LNCaP clone FGC (cell line): ENCODE results near the gene ATOH8.

ENCODE experiments used
- DNase-seq: peaks from one replicate; pipeline ENCODE4 v3.0.0-alpha.2; 2011; ENCODE audit warnings: low read depth
- H3K4me3 ChIP-seq: 2 replicates; pipeline ENCODE4 v1.5.1; 2011; ENCODE audit warnings: mild to moderate bottlenecking, low read depth, low read length, control low read depth
- CTCF ChIP-seq: IDR thresholded peaks from 2 replicates; pipeline ENCODE4 v1.5.1; 2012; ENCODE audit warnings: mild to moderate bottlenecking; ENCODE audit not compliant: control insufficient read depth, insufficient read depth; ENCODE audit errors: extremely low read depth

ATOH8 gene

DNA sequence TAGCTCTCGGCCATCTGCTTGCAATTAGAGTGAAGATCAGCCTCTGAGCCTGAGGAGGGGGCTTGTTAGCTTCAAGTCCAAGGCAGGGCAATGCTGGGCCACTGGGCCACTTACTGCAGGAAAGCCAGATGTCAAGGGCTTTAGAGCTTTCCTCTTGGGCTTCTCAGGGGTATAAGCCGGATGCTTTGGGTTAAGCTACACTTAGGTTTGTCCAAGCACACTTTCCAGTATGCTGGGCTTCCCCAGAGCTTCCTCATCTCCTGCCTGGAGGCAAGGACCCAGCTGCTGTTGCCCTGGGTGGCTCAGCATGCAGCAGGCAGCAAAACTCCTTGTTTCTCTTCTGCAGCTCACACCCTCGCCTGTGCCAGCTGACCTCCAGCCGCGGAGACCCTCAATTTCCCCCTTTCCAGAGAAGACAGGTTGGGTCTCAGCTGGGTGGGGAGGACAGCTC, 29.0 kb upstream of the ATOH8 start:
- no peak for TF ChIP-seq CTCF
- no peak overlapping the region for H3K4me3 ChIP-seq
- no peak for DNase-seq

DNA sequence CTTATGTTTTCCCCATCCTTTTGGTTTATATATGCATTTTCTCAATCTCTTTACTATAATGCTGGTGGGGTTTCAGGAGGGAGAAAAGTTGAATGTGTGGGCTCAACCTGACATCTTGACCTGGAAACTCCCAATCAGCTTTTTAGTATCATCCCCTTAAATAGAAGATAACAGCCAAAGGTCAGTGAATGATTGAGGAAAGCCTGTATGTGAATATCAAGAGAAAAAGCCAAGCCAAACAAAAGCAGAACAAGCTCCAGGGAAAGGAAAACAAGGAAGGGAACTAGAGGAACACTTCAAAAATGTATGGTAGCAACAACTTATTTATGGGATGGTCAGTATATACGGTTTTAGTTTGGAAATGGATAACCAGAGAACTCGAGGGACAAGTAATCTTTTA, 28.3 kb upstream of the ATOH8 start:
- H3K4me3 ChIP-seq, result no peak overlapping the region
- no peak for DNase-seq
- no peak for TF ChIP-seq CTCF

- no peak for TF ChIP-seq CTCF
- no peak for DNase-seq
- H3K4me3 ChIP-seq, result no peak overlapping the region
Measured at GRCh38 chr2:85727798-85728197, 26.0 kb upstream of the ATOH8 start.

- DNase-seq, result no peak
- H3K4me3 ChIP-seq, result no peak overlapping the region
- TF ChIP-seq CTCF, result no peak
Measured at GRCh38 chr2:85728342-85728741, 25.4 kb upstream of the ATOH8 start.

GRCh38 chr2:85728883-85729824, 24.6 kb upstream of the ATOH8 start:
- no peak overlapping the region for H3K4me3 ChIP-seq
- DNase-seq, result no peak
- peak; percentile 81 for TF ChIP-seq CTCF

DNA sequence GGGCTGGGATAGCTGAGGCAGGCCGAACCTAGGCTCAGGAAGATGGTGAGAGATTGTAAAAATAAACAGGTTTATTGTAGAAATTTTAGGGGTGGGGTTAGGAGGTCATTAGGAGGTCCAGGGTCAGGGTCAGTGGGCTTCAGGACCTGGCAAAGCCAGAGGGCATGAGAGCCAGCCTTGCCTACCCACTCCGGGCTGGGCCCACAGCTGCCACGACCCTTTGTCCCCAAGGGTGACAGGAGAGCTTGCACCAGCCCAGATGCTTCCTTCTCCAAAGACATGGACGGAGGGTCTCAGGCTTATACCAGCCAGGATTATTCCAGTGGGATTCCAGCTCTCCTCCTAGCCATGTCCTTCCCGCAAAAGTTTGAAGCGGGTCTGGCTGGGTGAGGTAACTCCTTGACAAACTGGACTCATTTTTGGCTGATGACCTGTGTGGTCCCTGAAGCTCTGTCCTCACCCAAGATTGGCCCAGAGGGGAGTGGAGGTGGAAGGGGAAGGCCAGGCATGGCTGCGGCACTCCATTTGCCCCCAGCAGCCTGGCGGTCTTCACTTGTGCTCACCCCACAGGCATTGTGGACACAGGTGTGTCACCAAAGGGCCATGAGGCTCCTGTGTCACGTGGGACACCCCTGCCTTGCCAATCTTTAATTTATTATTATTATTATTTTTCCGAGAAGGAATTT, 23.8 kb upstream of the ATOH8 start:
- TF ChIP-seq CTCF, result no peak
- DNase-seq, result no peak
- H3K4me3 ChIP-seq, result no peak overlapping the region
